IPS-18a (cell line): ENCODE results near the gene RPGR.

Experiments used
- H3K27ac ChIP-seq: one replicate; pipeline ENCODE4 v1.5.1; 2013; ENCODE audit warnings: low read length
- H3K27me3 ChIP-seq: one replicate; pipeline ENCODE4 v1.6.1; 2013; ENCODE audit warnings: mild to moderate bottlenecking, low read length; ENCODE audit not compliant: control insufficient read depth, insufficient read depth
- H3K36me3 ChIP-seq: one replicate; pipeline ENCODE4 v1.6.1; 2013; ENCODE audit warnings: low read depth, low read length; ENCODE audit not compliant: control insufficient read depth
- H3K4me1 ChIP-seq: one replicate; pipeline ENCODE4 v1.6.1; 2013; ENCODE audit warnings: low read depth, low read length; ENCODE audit not compliant: control insufficient read depth
- H3K4me3 ChIP-seq: one replicate; pipeline ENCODE4 v1.5.1; 2013; ENCODE audit warnings: low read length
- H3K9ac ChIP-seq: one replicate; pipeline ENCODE4 v1.6.1; 2013; ENCODE audit warnings: mild to moderate bottlenecking, low read length, moderate library complexity
- H3K9me3 ChIP-seq: one replicate; pipeline ENCODE4 v1.6.1; 2013; ENCODE audit warnings: low read depth, low read length; ENCODE audit not compliant: control insufficient read depth

RPGR gene

DNA sequence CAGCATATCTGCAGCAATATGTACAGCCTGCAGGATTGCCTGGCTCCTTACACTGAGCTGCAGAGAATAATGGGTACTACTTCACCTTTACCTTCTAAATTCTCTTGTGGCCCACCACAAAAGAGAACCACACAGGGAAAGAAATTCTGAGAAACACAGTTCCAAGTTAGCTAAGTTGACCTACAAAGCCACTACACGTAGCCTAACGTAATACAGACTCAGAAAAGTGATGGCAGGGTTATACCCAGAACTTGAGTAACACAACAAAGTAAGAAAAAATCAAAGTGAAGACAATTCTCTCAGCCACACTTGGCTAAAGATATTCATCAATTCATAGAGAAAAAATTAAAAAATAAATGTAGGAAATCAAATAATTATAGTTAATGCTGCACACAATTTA, 80.3 kb downstream of the RPGR start:
- peaks cover 10% of the 10 kb centered on the region for H3K9me3 ChIP-seq
- no peak overlapping the region for H3K4me3 ChIP-seq

DNA sequence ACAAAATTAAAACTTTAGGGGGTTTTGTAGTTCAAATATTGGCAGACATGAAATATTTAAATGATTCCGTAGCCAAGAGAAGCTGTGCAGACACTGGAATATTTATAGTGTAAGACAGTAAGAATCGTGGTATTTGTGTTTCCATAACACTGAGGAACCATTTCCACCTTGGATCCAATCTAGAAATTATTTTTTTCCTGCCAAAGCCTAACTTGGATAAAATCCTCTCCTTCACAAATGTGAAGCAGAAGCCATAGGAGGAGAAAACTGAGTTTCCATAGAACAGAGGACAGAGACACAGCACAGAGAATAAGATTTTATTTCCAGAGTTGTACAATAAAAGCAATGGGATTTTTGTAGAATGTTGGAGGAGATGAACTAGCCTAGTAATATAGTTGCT, 86.8 kb downstream of the RPGR start:
- Histone ChIP-seq H3K9ac (no peak overlapping the region), H3K9me3 (peaks cover 11% of the 10 kb centered on the region), H3K4me1 (no peaks in the 10 kb centered on the region), H3K4me3 (no peak overlapping the region), H3K27ac (no peak overlapping the region), H3K27me3 (no peaks in the 10 kb centered on the region), H3K36me3 (no peaks in the 10 kb centered on the region)

More for the DNA sequence above, 80.3 kb downstream of the RPGR start:
- H3K27ac ChIP-seq: no peak overlapping the region
- no peaks in the 10 kb centered on the region for H3K36me3 ChIP-seq
- no peak overlapping the region for H3K9ac ChIP-seq
- H3K4me1 ChIP-seq: no peaks in the 10 kb centered on the region
- H3K27me3 ChIP-seq: no peaks in the 10 kb centered on the region

DNA sequence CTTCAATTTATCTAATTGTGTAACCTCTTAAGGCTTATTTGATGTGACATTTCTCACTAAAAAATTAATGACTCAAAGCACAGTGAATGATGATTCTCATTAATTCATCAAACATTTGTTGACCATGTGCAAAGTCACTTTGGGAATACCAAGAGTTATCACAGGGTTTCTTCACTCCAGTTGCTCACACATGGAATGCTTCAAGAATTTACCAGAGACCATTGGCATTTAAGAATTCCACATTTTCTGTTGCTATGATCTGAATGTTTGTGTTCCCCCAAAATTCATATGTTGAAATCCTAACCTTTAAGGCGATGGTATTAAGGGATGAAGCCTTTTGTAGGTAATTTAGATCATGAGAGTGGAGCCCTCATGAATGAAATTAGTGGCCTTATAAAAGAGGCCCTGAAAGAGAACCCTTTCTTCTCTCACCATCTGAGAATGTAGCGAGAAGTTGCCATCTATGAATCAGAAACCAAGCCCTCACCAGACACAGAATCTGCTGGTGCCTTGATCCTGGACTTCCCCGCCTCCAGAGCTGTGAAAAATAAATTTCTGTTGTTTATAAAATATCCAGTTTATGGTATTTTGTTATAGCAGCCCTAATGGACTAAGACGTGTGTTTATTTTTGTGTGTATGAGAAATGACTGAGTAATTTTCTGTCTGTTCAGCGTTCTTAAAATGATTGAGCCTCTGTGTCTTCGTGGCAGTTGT, 90.3 kb downstream of the RPGR start:
- no peaks in the 10 kb centered on the region for H3K4me1 ChIP-seq
- peaks cover 11% of the 10 kb centered on the region for H3K9me3 ChIP-seq
- H3K4me3 ChIP-seq: no peak overlapping the region
- H3K27ac ChIP-seq: no peak overlapping the region
- H3K36me3 ChIP-seq: no peaks in the 10 kb centered on the region
- no peaks in the 10 kb centered on the region for H3K27me3 ChIP-seq
- no peak overlapping the region for H3K9ac ChIP-seq

DNA sequence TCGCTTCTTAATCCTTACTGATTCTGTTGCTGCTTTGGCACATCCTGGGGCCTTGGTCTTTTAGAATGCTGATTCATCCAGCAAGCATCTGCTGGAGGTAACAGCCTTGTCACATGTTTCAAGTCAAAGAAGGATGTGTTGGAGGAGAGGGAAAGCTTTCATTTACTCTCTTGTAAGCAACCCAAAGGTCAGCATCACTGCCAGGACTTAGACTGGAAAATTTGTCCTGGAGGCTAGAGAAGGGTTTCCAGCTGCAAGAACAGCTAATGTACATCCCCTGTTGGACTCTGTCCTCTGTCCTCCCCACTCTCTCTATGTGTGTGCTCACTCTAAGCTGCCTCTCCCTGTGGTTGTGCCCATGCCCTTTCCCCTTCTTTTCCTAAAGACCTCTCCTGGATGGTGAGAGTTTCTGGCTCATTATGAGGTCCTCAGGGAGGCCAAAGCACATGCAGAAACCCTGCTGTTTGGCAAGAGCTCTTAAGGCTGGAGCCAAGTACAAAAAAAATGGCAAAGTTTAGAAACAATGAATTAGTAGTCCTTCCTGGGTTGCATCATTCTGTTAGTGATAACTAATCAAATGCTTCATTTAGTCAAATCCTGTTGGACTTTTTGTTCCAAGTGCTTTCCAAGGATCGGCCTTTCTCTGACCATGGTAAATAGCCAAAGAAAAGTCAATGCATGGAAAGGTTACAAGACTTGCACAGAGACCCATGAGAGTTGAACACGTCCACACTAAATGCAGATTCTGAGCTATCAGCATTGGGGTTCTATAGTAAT, 93.2 kb downstream of the RPGR start:
- H3K27me3 ChIP-seq: no peaks in the 10 kb centered on the region
- H3K4me1 ChIP-seq: no peaks in the 10 kb centered on the region
- H3K27ac ChIP-seq: no peak overlapping the region
- H3K4me3 ChIP-seq: no peak overlapping the region
- peaks cover 8% of the 10 kb centered on the region for H3K9me3 ChIP-seq
- H3K36me3 ChIP-seq: no peaks in the 10 kb centered on the region
- no peak overlapping the region for H3K9ac ChIP-seq

DNA sequence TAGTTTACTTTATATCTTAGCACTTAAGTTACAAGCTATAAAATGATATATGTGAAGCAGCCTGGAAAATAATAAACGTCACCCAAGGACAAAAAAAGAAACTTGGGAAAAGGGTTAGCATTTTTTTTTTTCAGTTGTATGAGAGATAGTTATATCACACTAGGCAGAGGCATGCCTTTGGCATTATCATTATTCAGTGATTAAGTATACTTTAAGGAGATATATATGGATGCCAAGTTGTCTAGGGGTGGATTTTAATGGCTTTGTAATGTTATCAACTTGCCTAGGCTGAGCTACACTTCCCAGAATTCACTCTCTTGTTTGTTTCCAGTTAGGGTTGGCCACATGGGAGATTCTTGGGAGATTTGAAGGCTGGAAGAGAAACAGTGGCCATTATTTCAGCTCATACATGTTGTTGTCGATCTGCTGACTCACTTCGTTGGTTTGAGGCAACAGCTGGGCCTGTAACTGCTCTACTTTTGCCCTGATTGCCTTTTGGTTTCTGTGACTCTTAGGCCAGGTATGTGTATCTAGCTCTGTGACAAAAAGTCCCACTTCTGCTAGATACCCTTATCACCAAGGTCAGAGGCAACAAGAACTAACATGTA, 95.1 kb downstream of the RPGR start:
- Histone ChIP-seq H3K27me3 (no peaks in the 10 kb centered on the region), H3K36me3 (no peaks in the 10 kb centered on the region), H3K9me3 (peaks cover 8% of the 10 kb centered on the region), H3K9ac (no peak overlapping the region), H3K4me1 (no peaks in the 10 kb centered on the region), H3K4me3 (no peak overlapping the region), H3K27ac (no peak overlapping the region)

DNA sequence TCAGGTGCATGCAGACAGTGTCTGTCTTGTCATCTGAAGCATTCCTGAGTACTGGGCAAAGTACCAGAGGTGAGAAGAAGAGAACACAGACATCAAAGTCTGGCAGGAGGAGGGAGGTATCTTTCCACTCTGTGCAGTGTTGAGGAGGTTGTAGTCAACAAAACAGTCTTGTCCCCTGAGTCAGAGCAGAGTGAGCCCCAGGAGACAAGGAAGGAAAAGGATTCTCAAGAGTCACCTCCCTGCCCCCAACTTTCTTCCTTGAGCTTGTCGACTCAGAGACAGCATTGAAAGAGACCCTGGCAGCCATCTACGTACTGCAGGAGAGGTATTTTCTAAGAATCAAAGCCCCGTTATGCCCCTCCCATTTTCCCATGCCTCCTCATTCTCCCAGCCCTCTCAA, 102.2 kb downstream of the RPGR start:
- H3K4me3 ChIP-seq: no peak overlapping the region
- H3K27me3 ChIP-seq: peaks cover 28% of the 10 kb centered on the region
- no peaks in the 10 kb centered on the region for H3K36me3 ChIP-seq
- no peaks in the 10 kb centered on the region for H3K4me1 ChIP-seq
- no peak overlapping the region for H3K27ac ChIP-seq
- H3K9me3 ChIP-seq: peaks cover 4% of the 10 kb centered on the region
- H3K9ac ChIP-seq: no peak overlapping the region

DNA sequence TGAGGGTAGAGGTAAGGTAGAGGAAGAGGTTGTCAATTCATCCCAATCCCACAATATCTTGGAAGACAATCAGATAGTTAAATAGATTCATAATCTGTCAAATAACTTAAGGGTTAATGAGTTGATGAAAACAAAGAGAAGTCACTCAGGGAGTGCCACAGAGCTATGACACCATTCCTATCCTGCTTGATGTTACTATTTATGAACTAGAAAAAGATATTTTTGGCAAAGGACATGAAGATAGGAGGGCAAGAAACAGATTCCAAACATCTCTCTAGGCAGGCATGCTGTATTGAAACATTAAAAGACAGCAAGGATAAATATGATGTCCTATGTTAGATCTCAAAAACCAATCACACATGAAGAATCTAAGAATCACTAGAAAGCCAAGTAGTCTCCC, 103.1 kb downstream of the RPGR start:
- H3K4me1 ChIP-seq: no peaks in the 10 kb centered on the region
- H3K27me3 ChIP-seq: peaks cover 37% of the 10 kb centered on the region
- H3K36me3 ChIP-seq: no peaks in the 10 kb centered on the region
- H3K4me3 ChIP-seq: no peak overlapping the region
- H3K27ac ChIP-seq: no peak overlapping the region
- peaks cover 4% of the 10 kb centered on the region for H3K9me3 ChIP-seq
- H3K9ac ChIP-seq: no peak overlapping the region

DNA sequence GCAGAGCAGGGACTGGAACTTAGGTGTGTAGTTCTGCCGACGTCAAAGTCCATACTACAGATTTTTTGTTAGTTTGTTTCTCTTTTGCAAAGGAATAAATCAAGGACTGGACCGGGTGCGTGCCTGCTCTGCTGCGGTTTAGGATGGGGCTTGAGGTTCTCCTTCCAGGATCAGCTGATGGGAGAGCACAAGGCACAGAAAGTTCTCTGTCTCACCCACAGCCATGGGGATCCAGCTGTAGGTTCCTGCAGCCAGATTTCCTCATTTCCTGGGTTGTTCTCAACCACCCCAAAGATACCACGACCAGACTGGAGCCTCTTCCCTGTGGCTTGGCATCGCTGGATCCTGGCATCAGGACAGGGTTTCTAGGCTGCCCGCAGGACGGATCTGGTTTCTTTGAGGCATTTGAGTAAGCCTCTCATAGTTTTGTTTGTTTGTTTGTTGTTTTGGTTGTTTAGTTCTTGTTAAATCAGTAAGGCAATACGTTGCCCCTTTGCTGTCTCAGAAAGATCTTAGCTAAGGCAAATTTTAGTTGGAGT, 105.8 kb downstream of the RPGR start:
- no peak overlapping the region for H3K27ac ChIP-seq
- H3K27me3 ChIP-seq: peaks cover 39% of the 10 kb centered on the region
- H3K9me3 ChIP-seq: peaks cover 13% of the 10 kb centered on the region
- H3K9ac ChIP-seq: no peak overlapping the region
- no peaks in the 10 kb centered on the region for H3K4me1 ChIP-seq
- no peaks in the 10 kb centered on the region for H3K36me3 ChIP-seq
- H3K4me3 ChIP-seq: peak overlapping the region; percentile 61

DNA sequence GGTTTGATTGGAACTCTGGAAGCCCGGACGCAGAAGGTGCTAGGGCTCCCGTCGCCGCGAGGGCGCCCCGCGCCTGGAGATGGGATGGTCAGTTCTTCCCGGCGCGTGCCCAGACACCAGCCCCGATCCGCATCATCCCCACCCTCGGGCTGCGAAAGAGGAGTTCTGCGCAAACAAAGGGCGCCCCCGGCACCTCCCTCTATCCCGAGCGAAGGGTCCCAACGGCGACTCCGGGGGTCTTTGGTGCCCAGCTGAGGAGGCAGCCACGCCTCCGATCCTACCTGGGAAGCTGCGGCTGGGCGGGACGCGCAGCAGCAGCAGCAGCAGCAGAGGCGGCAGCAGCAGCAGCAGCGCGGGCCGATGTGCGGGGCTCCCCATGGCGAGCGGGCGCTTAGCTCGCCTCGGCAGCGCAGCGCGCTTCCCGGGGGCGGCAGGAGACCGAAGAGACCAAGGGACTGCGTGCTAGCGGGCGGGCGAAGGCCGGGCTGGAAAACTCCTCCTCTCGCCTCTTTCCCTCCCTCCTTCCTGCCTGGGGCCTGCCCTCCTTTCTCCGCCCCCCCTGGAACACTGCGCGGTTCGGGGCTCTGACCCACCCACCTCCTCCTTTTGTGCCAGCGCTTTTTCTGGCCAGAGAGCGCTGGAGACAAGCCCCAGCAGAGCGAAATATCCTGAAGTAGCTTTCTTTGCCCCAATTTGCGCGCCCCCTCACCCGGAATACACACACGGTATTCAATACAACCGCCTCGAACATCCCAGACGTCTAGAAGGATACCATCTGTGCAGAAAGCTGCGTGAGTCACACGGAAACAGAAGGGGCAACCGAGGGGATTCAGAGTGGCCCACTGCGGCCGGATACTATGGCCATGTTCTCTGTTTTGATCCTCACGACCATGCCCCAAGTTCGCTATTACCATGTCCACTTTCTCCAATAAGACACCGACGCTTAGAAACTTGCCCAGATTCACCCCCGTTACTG, 106.6 kb downstream of the RPGR start, which contains the start of gene SRPX:
SRPX (minus strand) TSS at position 457 of the 976 bp plus-strand sequence; CDS start at position 378, 79 bp downstream.
- no peak within 1 kb of the TSS for H3K27ac ChIP-seq
- H3K9me3 ChIP-seq: peaks cover 15% of the 10 kb centered on the region
- H3K36me3 ChIP-seq: no peaks in the 10 kb centered on the region
- peak within 1 kb of the TSS; percentile 61 for H3K4me3 ChIP-seq
- H3K4me1 ChIP-seq: no peaks in the 10 kb centered on the region
- no peak within 1 kb of the TSS for H3K9ac ChIP-seq
- peaks cover 39% of the 10 kb centered on the region for H3K27me3 ChIP-seq

DNA sequence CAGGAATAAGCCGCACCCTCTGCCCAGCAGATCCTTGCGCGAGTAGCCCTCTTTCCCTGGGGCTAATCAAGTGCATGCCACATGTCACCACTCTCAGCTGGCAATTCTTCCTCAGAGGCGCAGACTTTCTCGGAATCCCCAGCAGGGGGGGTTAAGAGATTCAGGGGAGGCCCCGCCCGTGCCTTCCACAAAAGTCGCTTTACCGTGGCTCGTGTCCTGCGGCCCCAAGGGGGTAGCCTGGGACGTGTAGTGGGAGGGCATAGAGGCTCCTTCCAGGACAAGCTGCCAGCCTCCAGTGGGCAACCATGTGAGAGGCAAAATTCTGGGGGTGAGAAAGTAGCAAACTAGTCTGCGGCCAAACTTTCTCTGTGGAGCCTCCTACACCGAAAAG, 107.3 kb downstream of the RPGR start:
- peaks cover 16% of the 10 kb centered on the region for H3K9me3 ChIP-seq
- peaks cover 39% of the 10 kb centered on the region for H3K27me3 ChIP-seq
- no peak overlapping the region for H3K27ac ChIP-seq
- no peaks in the 10 kb centered on the region for H3K36me3 ChIP-seq
- no peak overlapping the region for H3K9ac ChIP-seq
- no peaks in the 10 kb centered on the region for H3K4me1 ChIP-seq
- peak overlapping the region; percentile 61 for H3K4me3 ChIP-seq
